ENCODE data around the gene BTBD10. TPM values are rescaled to one million over a fixed set of nuclear protein-coding genes. Genes with fewer than 3 reads are reported as not detected.
A peak's percentile ranks its signal among the peaks of the same experiment; 100 is the strongest.

The BTBD10 gene
- total and polyA plus RNA-seq, 4 donors, result 3.7 to 12.7 (median 8.8) TPM

DNA sequence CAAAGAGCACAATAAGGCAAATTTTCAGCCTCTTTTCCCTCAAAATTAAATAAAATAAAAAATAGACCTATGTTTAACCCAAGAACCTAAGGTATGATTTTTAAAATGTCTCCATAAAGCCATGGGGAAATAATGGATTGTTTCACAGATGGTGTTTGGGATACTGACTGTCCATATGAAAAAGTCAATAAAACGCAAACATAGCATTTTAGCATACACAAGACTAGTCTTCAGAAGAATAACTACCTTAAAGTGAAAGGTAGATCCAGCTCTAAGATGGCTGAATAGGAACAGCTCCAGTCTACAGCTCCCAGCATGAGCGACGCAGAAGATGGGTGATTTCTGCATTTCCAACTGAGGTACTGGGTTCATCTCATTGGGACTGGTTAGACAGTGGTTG lies 16.7 kb upstream of the BTBD10 start:
- WGBS, result 95% methylated on average over 3 of the region's 3 CpGs
- no peak for DNase-seq (ENCODE audit: low spot score)
- no peak overlapping the region for H3K27ac ChIP-seq (ENCODE audit: low read depth in 1 of 2, low read length in 2 of 2)
- H3K4me1 ChIP-seq (ENCODE audit: control insufficient read depth in 4 of 4, insufficient read depth in 4 of 4, low read length in 3 of 4), result peaks cover 0 to 20% (median 9%) of the 10 kb centered on the region in 4 donors
- H3K4me3 ChIP-seq (ENCODE audit: low read depth in 1 of 3, low read length in 3 of 3), result no peak overlapping the region
- TF ChIP-seq NR2F2 (IDR thresholded peaks at IDR 0.05) (no peak), SP1 (IDR thresholded peaks at IDR 0.05) (no peak), EGR1 (IDR thresholded peaks at IDR 0.05; ENCODE audit: low read depth in 2 of 2) (no peak), GABPA (IDR thresholded peaks at IDR 0.05 in 1 of 2, conservative IDR thresholded peaks at IDR 0.05 in 1 of 2) (no peak), JUND (IDR thresholded peaks at IDR 0.05) (no peak), CTCF (IDR thresholded peaks at IDR 0.05; ENCODE audit: low read depth, low read length, missing input control) (no peak), HNF4A (conservative IDR thresholded peaks at IDR 0.05) (no peak), FOXA1 (IDR thresholded peaks at IDR 0.05) (no peak)
- TF ChIP-seq, protein P1, sequence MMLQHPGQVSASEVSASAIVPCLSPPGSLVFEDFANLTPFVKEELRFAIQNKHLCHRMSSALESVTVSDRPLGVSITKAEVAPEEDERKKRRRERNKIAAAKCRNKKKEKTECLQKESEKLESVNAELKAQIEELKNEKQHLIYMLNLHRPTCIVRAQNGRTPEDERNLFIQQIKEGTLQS (IDR thresholded peaks at IDR 0.05), result no peak
- H3K9ac ChIP-seq (ENCODE audit: low read depth in 1 of 2, low read length in 2 of 2), result no peak overlapping the region
- H3K27me3 ChIP-seq (ENCODE audit: control insufficient read depth in 4 of 4, insufficient read depth in 4 of 4, low read length in 3 of 4), result no peaks in the 10 kb centered on the region
- no peaks in the 10 kb centered on the region for H3K9me3 ChIP-seq (ENCODE audit: control insufficient read depth in 4 of 4, low read length in 3 of 4)
- H3K36me3 ChIP-seq (ENCODE audit: control insufficient read depth in 4 of 4, insufficient read depth in 3 of 4, low read depth in 1 of 4, low read length in 3 of 4), result no peaks in the 10 kb centered on the region

- no peaks in the 10 kb centered on the region for H3K9me3 ChIP-seq (ENCODE audit: control insufficient read depth in 4 of 4, low read length in 3 of 4)
- WGBS, result 88% methylated on average over 3 of the region's 3 CpGs
- H3K4me1 ChIP-seq (ENCODE audit: control insufficient read depth in 4 of 4, insufficient read depth in 4 of 4, low read length in 3 of 4), result peaks cover 4 to 37% (median 25%) of the 10 kb centered on the region in 4 donors
- no peaks in the 10 kb centered on the region for H3K36me3 ChIP-seq (ENCODE audit: control insufficient read depth in 4 of 4, insufficient read depth in 3 of 4, low read depth in 1 of 4, low read length in 3 of 4)
- TF ChIP-seq NR2F2 (IDR thresholded peaks at IDR 0.05) (no peak), EGR1 (IDR thresholded peaks at IDR 0.05; ENCODE audit: low read depth in 2 of 2) (no peak), ZBTB33 (IDR thresholded peaks at IDR 0.05) (no peak)
- H3K27ac ChIP-seq (ENCODE audit: low read depth in 1 of 2, low read length in 2 of 2), result no peak overlapping the region
- DNase-seq (ENCODE audit: low spot score), result no peak
- no peak overlapping the region for H3K9ac ChIP-seq (ENCODE audit: low read depth in 1 of 2, low read length in 2 of 2)
- no peaks in the 10 kb centered on the region for H3K27me3 ChIP-seq (ENCODE audit: control insufficient read depth in 4 of 4, insufficient read depth in 4 of 4, low read length in 3 of 4)
- H3K4me3 ChIP-seq (ENCODE audit: low read depth in 1 of 3, low read length in 3 of 3), result no peak overlapping the region
Measured at GRCh38 chr11:13475091-13475490, 12.1 kb upstream of the BTBD10 start.

DNA sequence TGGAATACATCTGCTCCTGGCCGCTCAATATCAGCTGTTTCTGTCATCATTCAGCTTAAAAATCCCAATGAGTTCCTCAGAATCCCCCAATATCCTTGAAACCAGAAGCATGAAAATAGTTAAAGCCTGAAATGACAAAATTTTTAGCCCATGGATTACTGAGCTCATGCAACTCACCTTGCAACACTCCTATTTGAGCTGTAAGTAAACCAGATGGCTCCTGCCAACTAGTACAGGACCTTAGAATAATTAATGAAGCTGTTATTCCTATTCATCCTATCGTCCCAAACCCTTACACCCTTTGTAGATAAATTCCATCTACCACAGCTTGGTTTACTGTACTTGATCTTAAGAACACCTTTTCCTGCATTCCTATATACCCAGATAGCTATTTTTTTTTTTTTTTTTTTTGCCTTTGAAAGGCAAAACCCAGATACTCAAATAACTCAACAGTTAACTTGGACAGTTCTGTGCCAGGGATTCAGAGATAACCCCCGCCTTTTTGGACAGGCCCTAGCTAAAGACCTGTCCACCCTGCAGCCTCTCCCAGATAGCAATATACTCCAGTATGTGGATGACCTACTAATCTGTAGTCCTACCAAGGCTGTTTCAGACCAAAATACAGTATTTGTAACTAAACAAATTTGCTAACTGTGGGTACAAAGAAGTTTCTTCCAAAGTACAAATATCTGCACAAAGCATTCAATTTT lies 10.1 kb upstream of the BTBD10 start:
- no peak for DNase-seq (ENCODE audit: low spot score)
- H3K27me3 ChIP-seq (ENCODE audit: control insufficient read depth in 4 of 4, insufficient read depth in 4 of 4, low read length in 3 of 4), result no peaks in the 10 kb centered on the region

More for the DNA sequence above, 10.1 kb upstream of the BTBD10 start:
- Histone ChIP-seq H3K27ac (ENCODE audit: low read depth in 1 of 2, low read length in 2 of 2) (peak overlapping the region; percentile 15 to 80), H3K9ac (ENCODE audit: low read depth in 1 of 2, low read length in 2 of 2) (no peak overlapping the region), H3K36me3 (ENCODE audit: control insufficient read depth in 4 of 4, insufficient read depth in 3 of 4, low read depth in 1 of 4, low read length in 3 of 4) (no peaks in the 10 kb centered on the region), H3K4me1 (ENCODE audit: control insufficient read depth in 4 of 4, insufficient read depth in 4 of 4, low read length in 3 of 4) (peaks cover 4 to 23% (median 22%) of the 10 kb centered on the region in 4 donors), H3K4me3 (ENCODE audit: low read depth in 1 of 3, low read length in 3 of 3) (no peak overlapping the region), H3K9me3 (ENCODE audit: control insufficient read depth in 4 of 4, low read length in 3 of 4) (no peaks in the 10 kb centered on the region)
- 36% methylated on average over 3 of the region's 3 CpGs for WGBS
- TF ChIP-seq JUND (IDR thresholded peaks at IDR 0.05), result no peak
- no peak for TF ChIP-seq FOXA1 (IDR thresholded peaks at IDR 0.05)
- TF ChIP-seq HNF4A (conservative IDR thresholded peaks at IDR 0.05), result peak in 1 of 2 donors; percentile 5
- TF ChIP-seq, protein P2, sequence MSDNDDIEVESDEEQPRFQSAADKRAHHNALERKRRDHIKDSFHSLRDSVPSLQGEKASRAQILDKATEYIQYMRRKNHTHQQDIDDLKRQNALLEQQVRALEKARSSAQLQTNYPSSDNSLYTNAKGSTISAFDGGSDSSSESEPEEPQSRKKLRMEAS (IDR thresholded peaks at IDR 0.05), result peak; percentile 8
- TF ChIP-seq, protein P1 (IDR thresholded peaks at IDR 0.05), result no peak
- TF ChIP-seq GABPA (IDR thresholded peaks at IDR 0.05 in 1 of 2, conservative IDR thresholded peaks at IDR 0.05 in 1 of 2), result no peak
- peak; percentile 20 for TF ChIP-seq YY1 (IDR thresholded peaks at IDR 0.05)
- no peak for TF ChIP-seq NR2F2 (IDR thresholded peaks at IDR 0.05)
